Measurements from ENCODE around the gene PRKAG2.
"Not testable (repeated sequence)": the region's sequence is repeated elsewhere in the genome, so short reads cannot be mapped to it uniquely, and the experiment has no call there.

PRKAG2 gene

DNA sequence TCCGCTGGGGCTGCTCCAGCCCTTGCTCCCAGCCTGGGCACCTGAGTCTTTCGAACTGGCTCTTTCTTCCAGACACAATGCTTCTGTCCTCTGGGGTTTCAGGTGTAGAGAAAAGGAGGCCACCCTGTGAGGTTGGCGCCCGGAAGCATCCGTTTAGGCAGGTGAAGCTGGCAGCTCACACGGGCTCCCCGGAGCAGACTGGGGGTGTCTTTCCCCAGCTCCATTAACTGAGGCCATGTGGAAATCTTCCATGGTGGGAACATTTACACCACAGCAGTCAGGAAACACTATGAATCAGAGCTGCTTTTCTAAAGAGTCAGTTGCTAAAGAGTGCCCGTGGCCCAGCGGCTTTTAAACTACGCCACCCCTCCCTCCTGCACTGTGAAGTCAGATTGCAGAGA, 29.2 kb downstream of the PRKAG2 start:
- H3K4me3 ChIP-seq (ENCODE audit: low read depth, low read length), result no peak overlapping the region
- TF ChIP-seq CTCF (IDR thresholded peaks at IDR 0.05; ENCODE audit: low read depth, low read length), result no peak

GRCh38 chr7:151847136-151847535, 29.8 kb downstream of the PRKAG2 start:
- no peak for TF ChIP-seq CTCF (IDR thresholded peaks at IDR 0.05; ENCODE audit: low read depth, low read length)
- H3K4me3 ChIP-seq (ENCODE audit: low read depth, low read length), result no peak overlapping the region

DNA sequence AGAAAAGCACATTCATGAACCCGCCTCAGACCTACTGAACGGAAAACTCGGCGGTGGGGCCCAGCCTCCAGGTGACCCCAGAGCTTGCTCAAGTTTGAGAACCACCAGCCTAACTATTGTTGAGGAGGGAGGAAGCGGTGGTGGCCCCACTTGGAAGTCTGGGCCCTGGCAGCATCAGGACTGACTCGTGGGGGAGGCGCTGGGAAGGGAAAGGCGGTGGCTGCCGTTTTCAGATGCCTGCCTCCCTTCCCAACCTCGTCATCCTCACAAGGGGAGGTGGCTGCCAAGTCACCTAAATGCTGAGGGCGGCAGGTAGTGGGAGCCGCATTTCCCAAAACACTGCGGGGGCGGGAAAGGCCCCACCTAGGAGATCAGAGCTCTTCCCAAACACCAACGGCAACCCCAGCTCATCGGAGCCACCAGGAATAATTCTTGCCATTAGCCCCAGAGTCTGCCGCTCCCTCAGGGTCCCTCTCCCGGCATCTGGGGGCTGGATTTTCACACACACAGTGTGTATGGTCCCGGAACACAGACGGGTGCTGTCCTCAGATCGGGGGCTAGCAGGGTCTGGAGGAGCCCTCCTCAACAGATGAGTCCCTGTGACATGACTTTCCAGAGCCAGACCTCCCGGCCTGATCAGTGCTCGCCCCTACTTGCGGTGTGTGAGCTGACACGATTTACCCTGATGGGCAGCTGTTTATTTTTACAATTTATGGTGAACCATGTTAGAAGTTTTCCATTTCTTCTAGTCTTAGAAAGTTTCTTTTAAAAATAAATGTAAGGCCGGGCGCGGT, 31.3 kb downstream of the PRKAG2 start:
- H3K4me3 ChIP-seq (ENCODE audit: low read depth, low read length), result no peak overlapping the region
- TF ChIP-seq CTCF (IDR thresholded peaks at IDR 0.05; ENCODE audit: low read depth, low read length), result no peak

DNA sequence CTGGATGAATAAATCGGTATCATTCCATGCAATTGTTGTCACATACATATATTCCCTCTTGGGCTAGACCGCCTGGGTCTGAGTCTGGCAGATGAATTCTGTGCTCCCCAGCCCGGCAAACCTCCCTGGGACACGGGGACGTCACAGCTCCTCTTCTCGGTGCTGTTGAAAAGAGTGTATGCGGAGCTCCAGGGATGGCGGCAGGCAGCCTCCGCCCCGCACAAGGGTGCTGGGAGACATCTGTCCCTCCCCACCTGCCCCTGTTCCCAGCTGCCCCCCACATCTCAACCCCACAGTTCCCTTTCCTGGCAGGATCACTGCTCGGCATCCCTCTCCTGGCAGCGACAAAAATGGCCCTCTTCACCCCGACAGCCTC, 32.1 kb downstream of the PRKAG2 start:
- no peak for TF ChIP-seq CTCF (IDR thresholded peaks at IDR 0.05; ENCODE audit: low read depth, low read length)
- H3K4me3 ChIP-seq (ENCODE audit: low read depth, low read length), result no peak overlapping the region

GRCh38 chr7:151844071-151844824, 32.7 kb downstream of the PRKAG2 start:
- H3K4me3 ChIP-seq (ENCODE audit: low read depth, low read length), result no peak overlapping the region
- no peak for TF ChIP-seq CTCF (IDR thresholded peaks at IDR 0.05; ENCODE audit: low read depth, low read length)

DNA sequence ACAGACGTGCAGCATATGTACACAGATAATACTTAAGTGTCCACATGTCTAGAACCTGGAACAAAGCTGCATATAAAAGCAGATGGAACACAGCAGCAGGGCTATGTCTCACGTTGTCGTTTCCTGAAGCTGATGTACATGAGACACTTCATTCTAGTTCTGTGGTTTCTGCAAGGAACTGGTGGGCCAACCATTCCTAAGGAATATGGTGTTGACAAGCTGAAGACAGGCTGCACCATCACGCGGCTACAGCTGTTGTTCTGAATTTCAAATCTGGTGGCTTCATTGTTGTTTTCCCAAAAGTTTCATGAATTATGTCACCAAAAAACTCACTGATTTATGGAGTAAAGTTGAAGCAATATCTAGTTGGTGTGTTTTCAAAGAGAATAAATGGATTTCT, 33.7 kb downstream of the PRKAG2 start:
- TF ChIP-seq CTCF (IDR thresholded peaks at IDR 0.05; ENCODE audit: low read depth, low read length), result no peak
- H3K4me3 ChIP-seq (ENCODE audit: low read depth, low read length), result no peak overlapping the region

- not testable (repeated sequence) for H3K4me3 ChIP-seq (ENCODE audit: low read depth, low read length)
These were observed 35.4 kb downstream of the PRKAG2 start for GRCh38 chr7:151841395-151842051.

Data from WI38 (cell line).